C4-2B (cell line): ENCODE measurements around the gene KCTD13.

ENCODE experiments used
- CTCF ChIP-seq: fragments of 450-650 bp; conservative IDR thresholded peaks from 2 replicates; pipeline ENCODE4 v1.5.1; 2017; ENCODE audit warnings: mild to moderate bottlenecking
- ZFX ChIP-seq: fragments of 450-650 bp; IDR thresholded peaks from 2 replicates; pipeline ENCODE4 v1.6.1; 2017

GRCh38 chr16:29876594-29877249 is 49.3 kb downstream of the KCTD13 start:
- TF ChIP-seq CTCF = no peak
- TF ChIP-seq ZFX = no peak
